ENCODE data around the gene DTX3. TPM values are rescaled to one million over a fixed set of nuclear protein-coding genes. Genes with fewer than 3 reads are reported as not detected.
"Not testable (repeated sequence)": the region's sequence is repeated elsewhere in the genome, so short reads cannot be mapped to it uniquely, and the experiment has no call there.

DTX3 gene
- total RNA-seq, 1 donor from 2014 or later, result 31.0 TPM

DNA sequence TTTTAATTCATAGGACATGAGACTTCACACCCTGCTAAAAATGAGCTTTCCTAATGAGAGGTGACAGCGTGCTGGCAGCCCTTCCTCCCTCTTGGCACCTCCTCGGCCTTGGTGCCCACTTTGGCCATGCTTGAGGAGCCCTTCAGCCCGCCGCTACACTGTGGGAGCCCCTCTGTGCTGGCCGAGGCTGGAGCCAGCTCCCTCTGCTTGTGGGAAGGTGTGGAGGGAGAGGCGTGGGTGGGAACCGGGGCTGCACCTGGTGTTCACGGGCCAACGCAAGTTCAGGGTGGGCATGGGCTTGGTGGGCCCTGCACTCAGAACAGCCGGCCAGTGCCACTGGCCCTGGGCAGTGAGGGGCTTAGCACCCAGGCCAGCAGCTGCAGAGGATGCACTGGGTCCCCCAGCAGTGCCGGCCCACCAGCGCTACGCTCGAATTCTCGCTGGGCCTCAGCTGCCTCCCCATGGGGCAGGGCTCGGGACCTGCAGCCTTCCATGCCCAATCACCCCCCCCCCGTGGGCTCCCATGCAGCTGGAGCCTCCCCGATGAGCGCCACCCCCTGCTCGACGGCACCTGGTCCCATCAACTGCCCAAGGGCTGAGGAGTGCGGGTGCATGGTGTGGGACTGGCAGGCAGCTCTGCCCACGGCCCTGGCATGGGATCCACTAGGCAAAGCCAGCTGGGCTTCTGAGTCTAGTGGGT is 51.1 kb downstream of the DTX3 start:
- DNase-seq (ENCODE audit: low spot score), result no peak
- intact Hi-C loops (cut with DNase I), result no loop called here

DNA sequence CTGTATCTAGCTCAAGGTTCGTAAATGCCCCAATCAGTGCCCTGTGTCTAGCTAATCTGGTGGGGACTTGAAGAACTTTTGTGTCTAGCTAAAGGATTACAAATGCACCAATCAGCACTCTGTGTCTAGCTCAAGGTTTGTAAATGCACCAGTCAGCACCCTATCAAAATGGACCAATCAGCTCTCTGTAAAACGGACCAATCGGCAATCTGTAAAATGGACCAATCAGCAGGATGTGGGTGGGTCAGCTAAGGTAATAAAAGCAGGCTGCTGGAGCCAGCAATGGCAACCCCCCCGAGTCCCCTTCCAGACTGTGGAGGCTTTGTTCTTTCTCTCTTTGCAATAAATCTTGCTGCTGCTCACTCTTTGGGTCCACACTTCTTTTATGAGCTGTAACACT is 51.8 kb downstream of the DTX3 start:
- intact Hi-C loops (cut with DNase I); DNase-seq (ENCODE audit: low spot score): not testable (repeated sequence)

DNA sequence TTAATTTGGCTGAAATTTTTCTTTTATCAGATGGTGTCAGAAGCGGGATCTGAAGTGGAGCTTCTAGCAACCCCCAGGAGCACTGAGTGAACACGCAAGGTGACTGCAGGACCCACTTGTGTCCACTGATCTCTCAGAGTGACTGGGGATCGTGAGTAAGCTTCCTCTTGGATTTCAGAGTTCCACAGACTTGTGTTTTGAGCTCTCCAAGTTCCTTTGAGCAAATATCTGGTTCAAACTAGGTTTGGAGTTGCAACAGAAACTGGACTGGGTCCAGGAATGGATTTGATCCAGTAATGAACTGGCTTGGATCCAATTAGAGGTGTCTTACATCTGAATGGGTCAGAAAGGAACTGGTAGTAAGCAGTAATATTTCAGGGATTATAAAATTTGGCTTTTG is 53.1 kb downstream of the DTX3 start:
- intact Hi-C loops (cut with DNase I), result no loop called here
- no peak for DNase-seq (ENCODE audit: low spot score)

DNA sequence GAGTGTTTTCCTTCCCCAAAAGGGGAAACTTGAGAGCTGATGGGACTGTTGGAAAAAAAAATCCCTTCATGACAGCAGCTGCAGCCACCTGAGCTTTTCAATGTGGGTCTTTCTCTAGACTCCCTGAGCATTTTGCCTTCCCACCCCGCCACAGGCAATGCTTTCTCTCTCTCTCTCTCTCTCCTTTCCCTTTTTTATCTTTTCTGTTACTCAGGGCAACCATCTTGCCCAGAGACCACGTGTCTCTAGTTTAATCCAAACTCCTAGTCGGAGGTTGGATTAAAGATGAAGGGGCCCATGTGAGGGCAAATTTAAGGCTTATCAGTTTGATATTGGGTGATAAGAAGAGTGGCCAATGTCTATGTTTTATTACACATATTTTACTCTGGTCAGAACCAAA is 54.3 kb downstream of the DTX3 start:
- DNase-seq (ENCODE audit: low spot score), result no peak
- intact Hi-C loops (cut with DNase I), result no loop called here

Other genes starting within 250 kb of the DTX3 start
- 77.7 TPM for gene R3HDM2, start 173.8 kb upstream of the DTX3 start, total RNA-seq
- gene INHBC, start 170.0 kb upstream of the DTX3 start, total RNA-seq, result not detected
- gene INHBE, start 149.5 kb upstream of the DTX3 start, total RNA-seq, result 0.73 TPM
- gene GLI1, start 145.0 kb upstream of the DTX3 start, total RNA-seq, result 0.83 TPM
- gene ARHGAP9, start 125.0 kb upstream of the DTX3 start, total RNA-seq, result 5.9 TPM
- 89.2 TPM for gene MARS1, start 116.8 kb upstream of the DTX3 start, total RNA-seq
- gene DDIT3, start 84.3 kb upstream of the DTX3 start, total RNA-seq, result 24.0 TPM
- 39.9 TPM for gene MBD6, start 82.0 kb upstream of the DTX3 start, total RNA-seq
- gene DCTN2, start 57.6 kb upstream of the DTX3 start, total RNA-seq, result 100 TPM
- 0.22 TPM for gene KIF5A, start 54.8 kb upstream of the DTX3 start, total RNA-seq
- gene PIP4K2C, start 13.6 kb upstream of the DTX3 start, total RNA-seq, result 17.9 TPM
- 15.0 TPM for gene ARHGEF25, start 6.6 kb downstream of the DTX3 start, total RNA-seq
- gene B4GALNT1, start 28.4 kb downstream of the DTX3 start, total RNA-seq, result 11.1 TPM
- gene OS9, start 89.3 kb downstream of the DTX3 start, total RNA-seq, result 133 TPM
- gene AGAP2, start 133.9 kb downstream of the DTX3 start, total RNA-seq, result 6.1 TPM
- 25.1 TPM for gene TSPAN31, start 140.2 kb downstream of the DTX3 start, total RNA-seq
- 46.3 TPM for gene CDK4, start 147.5 kb downstream of the DTX3 start, total RNA-seq
- gene MARCHF9, start 150.3 kb downstream of the DTX3 start, total RNA-seq, result 13.1 TPM
- gene CYP27B1, start 162.3 kb downstream of the DTX3 start, total RNA-seq, result 0.24 TPM
- 13.3 TPM for gene METTL1, start 167.3 kb downstream of the DTX3 start, total RNA-seq
- 1.6 TPM for gene EEF1AKMT3, start 167.8 kb downstream of the DTX3 start, total RNA-seq
- 47.7 TPM for gene TSFM, start 178.0 kb downstream of the DTX3 start, total RNA-seq
- gene AVIL, start 213.9 kb downstream of the DTX3 start, total RNA-seq, result 3.5 TPM
- 89.2 TPM for gene CTDSP2, start 241.9 kb downstream of the DTX3 start, total RNA-seq